Aorta (tissue), 4 donors: Measurements from ENCODE around the gene LMBR1. TPM values are rescaled to one million over a fixed set of nuclear protein-coding genes. Genes with fewer than 3 reads are reported as not detected.

Experiments used
- polyA plus RNA-seq, 2 donors: library from polyadenylated mRNA; stranded (reverse); fragments of 200-250 nt; gene quantifications; one replicate each; pipeline ENCODE4 v1.2.3, GENCODE V29; 2013
- total RNA-seq, 2 donors: library from RNA; stranded (reverse); fragmentation: NEBNext Ultra II Directional; extraction: Animal tissue kit (Norgen Biotek cat#: 25700); gene quantifications; one replicate each; pipeline ENCODE4 v1.2.1, GENCODE V29; 2021
- donor health status: healthy with polysubstance abuse.
- donor health status: Bipolar disorder and iron deficiency.
- donor health status: DM: no; HTN: no; CAD: no.
- donor health status: DM: yes; HTN: yes; CAD: no.

LMBR1 gene
- total and polyA plus RNA-seq, 4 donors: 9.5 to 63.8 (median 36.5) TPM

Other genes with a start within 250 kb of the LMBR1 start
- 10 to 100 TPM; 19.4 to 23.5 TPM for gene NOM1, start 56.5 kb upstream of the LMBR1 start, total RNA-seq
- 10 to 100 TPM in 1 of 2 donors, 1 to 10 TPM in 1; 4.6 to 10.3 TPM for gene NOM1, start 56.5 kb upstream of the LMBR1 start, polyA plus RNA-seq
- gene MNX1, start 117.5 kb upstream of the LMBR1 start, total RNA-seq: not detected
- gene MNX1, start 117.5 kb upstream of the LMBR1 start, polyA plus RNA-seq: under 1 TPM in 1 of 2 donors, not detected in 1; 0.38 TPM
- gene UBE3C, start 245.7 kb upstream of the LMBR1 start, total RNA-seq: 10 to 100 TPM; 61.0 to 73.0 TPM
- gene UBE3C, start 245.7 kb upstream of the LMBR1 start, polyA plus RNA-seq: 10 to 100 TPM; 15.8 to 19.4 TPM